HFF-Myc (cell line): Measurements from ENCODE around the gene AJM1.
"Not testable (repeated sequence)": the region's sequence is repeated elsewhere in the genome, so short reads cannot be mapped to it uniquely, and the experiment has no call there.

Experiments used
- DNase-seq: peaks from one replicate; pipeline ENCODE4 v3.0.0-alpha.2; 2011; ENCODE audit warnings: low read depth; ENCODE audit errors: extremely low read depth
- H3K4me3 ChIP-seq: replicated peaks from 2 replicates; pipeline ENCODE4 v1.5.1; 2011; ENCODE audit warnings: low read depth, mild to moderate bottlenecking, control low read depth, low read length
- CTCF ChIP-seq: IDR thresholded peaks from 2 replicates; pipeline ENCODE4 v1.5.1; 2012; ENCODE audit warnings: mild to moderate bottlenecking, low read depth, low read length, control low read depth; ENCODE audit errors: missing control alignments

The AJM1 gene

GRCh38 chr9:136798708-136799078 is 43.6 kb upstream of the AJM1 start:
- no peak for DNase-seq
- no peak for TF ChIP-seq CTCF
- H3K4me3 ChIP-seq = no peak overlapping the region

DNA sequence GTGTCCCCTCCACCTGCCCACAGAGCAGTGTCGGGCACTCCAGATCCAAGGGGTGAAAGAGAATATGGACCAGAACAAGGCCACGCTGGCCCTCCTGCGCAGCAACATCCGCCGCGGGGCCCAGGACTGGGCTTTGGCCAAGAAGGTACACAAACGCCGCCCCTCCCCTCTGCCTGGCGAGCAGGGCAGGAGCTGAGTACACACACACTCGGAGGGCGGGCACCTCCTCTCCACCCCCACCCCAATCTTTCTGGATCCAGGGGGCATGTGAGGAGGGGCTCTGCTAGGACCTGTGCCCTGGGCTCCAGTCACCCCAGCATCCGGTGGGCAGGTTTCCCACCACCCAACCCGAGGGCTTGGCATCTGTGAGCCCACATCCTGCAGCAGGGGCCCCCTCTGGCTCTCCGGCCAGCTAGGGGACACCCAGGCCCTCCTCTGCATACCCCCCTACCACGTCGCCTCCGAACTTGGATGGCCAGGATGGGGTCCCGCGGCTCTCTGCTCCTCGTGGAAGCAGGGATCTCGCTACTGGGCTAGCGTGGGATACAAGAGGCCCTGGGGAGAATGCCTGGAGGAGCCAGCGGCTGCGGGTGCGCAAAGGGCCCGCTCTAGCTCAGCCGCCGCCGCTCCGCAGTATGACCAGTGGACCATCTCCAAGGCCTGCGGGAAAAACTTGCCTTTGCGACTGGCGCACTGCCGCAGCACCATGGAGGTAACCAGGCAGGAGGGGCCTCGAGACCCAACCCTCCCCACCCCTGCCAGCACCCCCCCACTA is 43.0 kb upstream of the AJM1 start:
- no peak for TF ChIP-seq CTCF
- DNase-seq = no peak
- no peak overlapping the region for H3K4me3 ChIP-seq

GRCh38 chr9:136799854-136800657 is 42.2 kb upstream of the AJM1 start:
- H3K4me3 ChIP-seq = peak overlapping the region; percentile 35
- no peak for TF ChIP-seq CTCF
- no peak for DNase-seq

DNA sequence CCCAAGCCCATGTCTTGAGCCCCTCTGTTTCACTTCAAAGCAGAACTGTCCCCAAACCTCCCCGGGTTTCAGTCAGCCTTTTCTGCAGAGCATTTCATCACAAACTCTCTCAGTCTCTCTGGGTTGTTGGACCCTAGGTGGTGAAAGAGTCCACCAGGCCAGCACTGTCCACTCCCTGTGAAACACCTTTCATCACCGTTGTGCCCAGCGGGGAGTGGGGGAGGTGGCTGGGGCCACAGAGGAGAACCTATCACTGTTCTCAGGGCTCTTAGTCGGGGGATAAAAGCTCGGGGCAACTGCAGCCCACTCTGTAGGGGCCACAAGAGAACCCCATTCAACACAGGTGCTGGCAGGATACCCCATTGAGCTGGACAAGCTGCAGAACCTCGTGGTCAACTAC is 40.0 kb upstream of the AJM1 start:
- no peak for TF ChIP-seq CTCF
- DNase-seq = no peak

GRCh38 chr9:136803009-136803550 is 39.2 kb upstream of the AJM1 start:
- H3K4me3 ChIP-seq, DNase-seq: not testable (repeated sequence)

More for the DNA sequence above, 40.0 kb upstream of the AJM1 start:
- no peak overlapping the region for H3K4me3 ChIP-seq

DNA sequence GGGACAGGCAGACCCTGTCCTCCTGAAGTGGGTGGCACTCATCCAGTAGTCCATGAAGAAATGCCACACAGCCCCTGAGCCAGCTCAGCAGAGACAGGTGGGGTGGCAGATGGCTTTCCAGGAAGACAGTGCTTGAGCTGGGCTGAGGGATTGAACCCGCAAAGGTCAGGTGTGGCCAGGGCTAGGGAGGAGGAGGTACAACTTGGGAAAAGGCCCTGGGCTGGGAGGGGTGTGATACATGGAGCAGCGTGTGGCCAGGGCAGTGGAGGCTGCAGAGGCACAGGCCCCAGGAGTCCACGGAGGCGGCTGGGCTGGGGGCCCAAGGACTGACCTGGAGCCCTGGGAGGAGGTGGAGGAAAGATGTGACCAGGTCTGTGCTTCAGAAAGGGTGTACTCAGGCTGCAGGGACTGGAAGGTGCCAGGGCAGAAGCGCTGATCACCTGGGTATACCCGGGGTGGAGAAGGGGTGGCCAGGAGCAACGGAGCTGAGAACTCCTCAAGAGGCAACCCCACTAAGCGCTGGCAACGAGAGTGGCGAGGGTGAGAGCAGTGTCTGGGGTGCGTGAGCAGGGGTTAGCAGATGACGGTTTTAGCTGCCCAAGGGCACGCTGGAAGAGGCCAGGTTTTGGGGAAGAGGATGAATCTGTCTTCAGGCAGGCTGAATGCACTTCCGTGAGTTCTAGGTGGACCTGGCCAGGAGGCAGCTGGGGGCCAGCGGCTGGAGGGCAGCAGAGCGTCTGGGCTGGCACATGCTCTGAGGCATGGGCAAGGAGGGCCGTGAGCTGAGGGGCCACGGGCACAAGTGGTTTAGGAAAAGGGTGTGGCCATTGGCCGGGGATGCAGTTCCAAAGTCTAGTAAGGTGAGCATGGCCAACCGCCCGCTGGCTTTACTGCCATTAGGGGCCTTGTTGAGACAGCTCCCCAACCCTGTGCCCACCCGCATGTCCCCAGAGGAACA is 38.4 kb upstream of the AJM1 start:
- no peak for TF ChIP-seq CTCF

More for the DNA sequence above, 38.4 kb upstream of the AJM1 start:
- H3K4me3 ChIP-seq = no peak overlapping the region
- DNase-seq = no peak
